Loucy (cell line): ENCODE data around the gene CYB561A3.

ENCODE experiments used
- H2AFZ ChIP-seq: fragments of 200-600 bp; sonication (generic); 2 replicates; pipeline ENCODE4 v1.6.0; 2016; ENCODE audit warnings: antibody characterized with exemption, mild to moderate bottlenecking, low read length, moderate library complexity
- H3F3A ChIP-seq: fragments of 200-600 bp; 2 replicates; pipeline ENCODE4 v1.6.0; 2016; ENCODE audit warnings: antibody characterized with exemption, low read depth, mild to moderate bottlenecking
- H3K27me3 ChIP-seq: fragments of 200-600 bp; sonication (generic); 2 replicates; pipeline ENCODE4 v1.6.1; 2014; ENCODE audit warnings: low read length, mild to moderate bottlenecking; ENCODE audit not compliant: insufficient read depth, poor library complexity, severe bottlenecking
- H3K36me3 ChIP-seq: fragments of 200-600 bp; sonication (generic); 2 replicates; pipeline ENCODE4 v1.6.1; 2016; ENCODE audit warnings: low read length; ENCODE audit not compliant: insufficient read depth
- H3K4me1 ChIP-seq: fragments of 200-600 bp; sonication (generic); 2 replicates; pipeline ENCODE4 v1.5.1; 2014; ENCODE audit warnings: low read length, mild to moderate bottlenecking; ENCODE audit not compliant: insufficient read depth, poor library complexity, severe bottlenecking
- H3K4me2 ChIP-seq: fragments of 200-600 bp; sonication (generic); 2 replicates; pipeline ENCODE4 v1.6.0; 2014; ENCODE audit warnings: antibody characterized with exemption, low read length, low read depth, mild to moderate bottlenecking; ENCODE audit not compliant: poor library complexity, severe bottlenecking
- H3K4me3 ChIP-seq: fragments of 200-600 bp; sonication (generic); 2 replicates; pipeline ENCODE4 v1.5.1; 2014; ENCODE audit warnings: low read length, mild to moderate bottlenecking, mixed read lengths; ENCODE audit not compliant: poor library complexity, severe bottlenecking
- H3K79me2 ChIP-seq: fragments of 200-600 bp; sonication (generic); 2 replicates; pipeline ENCODE4 v1.6.1; 2014; ENCODE audit warnings: low read length; ENCODE audit not compliant: insufficient read depth
- H3K9ac ChIP-seq: fragments of 200-600 bp; sonication (generic); 2 replicates; pipeline ENCODE4 v1.6.0; 2014; ENCODE audit warnings: mild to moderate bottlenecking, low read depth, low read length, moderate library complexity; ENCODE audit not compliant: poor library complexity, severe bottlenecking
- H3K9me2 ChIP-seq: fragments of 200-600 bp; sonication (generic); replicated peaks from 2 replicates; pipeline ENCODE4 v1.6.1; 2016; ENCODE audit warnings: low read depth, low read length, mixed read lengths
- H3K9me3 ChIP-seq: fragments of 200-600 bp; sonication (generic); 2 replicates; pipeline ENCODE4 v1.6.1; 2014; ENCODE audit warnings: mild to moderate bottlenecking, antibody characterized with exemption, low read length, low read depth; ENCODE audit not compliant: insufficient read depth
- H4K20me1 ChIP-seq: fragments of 200-600 bp; sonication (generic); 2 replicates; pipeline ENCODE4 v1.6.0; 2014; ENCODE audit warnings: antibody characterized with exemption, low read length, mild to moderate bottlenecking; ENCODE audit not compliant: insufficient read depth, poor library complexity, severe bottlenecking
- EZH2phosphoT487 ChIP-seq: fragments of 200-600 bp; IDR thresholded peaks from 2 replicates; pipeline ENCODE4 v1.6.1; 2018; ENCODE audit warnings: antibody characterized with exemption, mild to moderate bottlenecking, moderate library complexity, borderline replicate concordance
- TF ChIP-seq, protein P1 (sequence below): fragments of 200-600 bp; sonication (generic); conservative IDR thresholded peaks from 2 replicates; pipeline ENCODE4 v1.5.1; 2014; ENCODE audit warnings: mild to moderate bottlenecking, antibody characterized with exemption, low read length

The CYB561A3 gene

DNA sequence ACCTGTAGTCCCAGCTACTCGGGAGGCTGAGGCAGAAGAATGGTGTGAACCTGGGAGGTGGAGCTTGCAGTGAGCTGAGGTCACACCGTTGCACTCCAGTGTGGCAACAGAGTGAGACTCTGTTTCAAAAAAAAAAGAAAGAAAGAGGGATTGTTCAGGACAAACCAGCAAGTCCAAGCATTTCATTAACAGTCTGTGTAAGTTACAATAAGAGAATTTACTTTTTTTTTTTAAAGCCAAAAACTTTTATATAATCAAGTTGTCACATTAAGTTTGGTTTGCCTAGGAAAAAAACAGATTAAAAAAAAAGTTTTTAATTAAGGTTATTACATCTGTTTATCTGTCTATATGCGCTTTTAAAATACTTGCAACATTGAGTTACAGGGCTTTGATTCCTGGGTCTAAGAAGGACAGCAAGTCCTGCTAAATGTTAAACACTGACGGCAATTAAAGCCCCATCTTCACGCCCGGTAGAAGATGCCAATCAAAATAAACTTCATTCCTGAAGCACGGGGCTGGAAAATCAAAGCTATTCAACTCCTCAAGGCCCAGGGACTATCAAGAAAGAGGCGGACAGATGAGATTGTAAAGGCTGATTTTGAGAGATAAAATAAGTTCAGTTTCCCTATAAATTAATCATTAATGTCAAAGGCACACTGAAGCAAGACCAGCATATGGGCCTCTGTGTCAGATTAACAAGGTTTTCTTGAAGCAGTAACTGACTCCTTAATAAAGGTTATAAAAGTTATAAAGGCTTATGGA lies 11.2 kb upstream of the CYB561A3 start:
- H2AFZ ChIP-seq, result no peak overlapping the region
- peaks cover 20% of the 10 kb centered on the region; the same call in 1 of the 2 replicates for H3K36me3 ChIP-seq
- no peaks in the 10 kb centered on the region for H3K9me3 ChIP-seq
- no peaks in the 10 kb centered on the region for H3K79me2 ChIP-seq
- no peaks in the 10 kb centered on the region for H3K27me3 ChIP-seq
- no peaks in the 10 kb centered on the region for H4K20me1 ChIP-seq
- TF ChIP-seq EZH2phosphoT487, result no peak
- TF ChIP-seq, protein P1, sequence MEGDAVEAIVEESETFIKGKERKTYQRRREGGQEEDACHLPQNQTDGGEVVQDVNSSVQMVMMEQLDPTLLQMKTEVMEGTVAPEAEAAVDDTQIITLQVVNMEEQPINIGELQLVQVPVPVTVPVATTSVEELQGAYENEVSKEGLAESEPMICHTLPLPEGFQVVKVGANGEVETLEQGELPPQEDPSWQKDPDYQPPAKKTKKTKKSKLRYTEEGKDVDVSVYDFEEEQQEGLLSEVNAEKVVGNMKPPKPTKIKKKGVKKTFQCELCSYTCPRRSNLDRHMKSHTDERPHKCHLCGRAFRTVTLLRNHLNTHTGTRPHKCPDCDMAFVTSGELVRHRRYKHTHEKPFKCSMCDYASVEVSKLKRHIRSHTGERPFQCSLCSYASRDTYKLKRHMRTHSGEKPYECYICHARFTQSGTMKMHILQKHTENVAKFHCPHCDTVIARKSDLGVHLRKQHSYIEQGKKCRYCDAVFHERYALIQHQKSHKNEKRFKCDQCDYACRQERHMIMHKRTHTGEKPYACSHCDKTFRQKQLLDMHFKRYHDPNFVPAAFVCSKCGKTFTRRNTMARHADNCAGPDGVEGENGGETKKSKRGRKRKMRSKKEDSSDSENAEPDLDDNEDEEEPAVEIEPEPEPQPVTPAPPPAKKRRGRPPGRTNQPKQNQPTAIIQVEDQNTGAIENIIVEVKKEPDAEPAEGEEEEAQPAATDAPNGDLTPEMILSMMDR, result no peak
- H3K4me3 ChIP-seq, result no peak overlapping the region
- H3K9ac ChIP-seq, result no peak overlapping the region
- no peaks in the 10 kb centered on the region for H3F3A ChIP-seq
- H3K4me1 ChIP-seq, result no peaks in the 10 kb centered on the region
- H3K9me2 ChIP-seq, result no peaks in the 10 kb centered on the region
- H3K4me2 ChIP-seq, result no peak overlapping the region

- Histone ChIP-seq H3K4me2 (no peak overlapping the region), H3K9me2 (no peaks in the 10 kb centered on the region), H3F3A (no peaks in the 10 kb centered on the region), H3K4me3 (no peak overlapping the region), H4K20me1 (no peaks in the 10 kb centered on the region), H3K27me3 (no peaks in the 10 kb centered on the region), H3K9me3 (no peaks in the 10 kb centered on the region), H2AFZ (no peak overlapping the region), H3K36me3 (peaks cover 42% of the 10 kb centered on the region), H3K79me2 (peaks cover 5% of the 10 kb centered on the region; the same call in 1 of the 2 replicates), H3K4me1 (no peaks in the 10 kb centered on the region), H3K9ac (no peak overlapping the region)
- TF ChIP-seq EZH2phosphoT487, result no peak
- TF ChIP-seq, protein P1, result no peak
Observed at GRCh38 chr11:61370349-61371005, 8.8 kb upstream of the CYB561A3 start.

DNA sequence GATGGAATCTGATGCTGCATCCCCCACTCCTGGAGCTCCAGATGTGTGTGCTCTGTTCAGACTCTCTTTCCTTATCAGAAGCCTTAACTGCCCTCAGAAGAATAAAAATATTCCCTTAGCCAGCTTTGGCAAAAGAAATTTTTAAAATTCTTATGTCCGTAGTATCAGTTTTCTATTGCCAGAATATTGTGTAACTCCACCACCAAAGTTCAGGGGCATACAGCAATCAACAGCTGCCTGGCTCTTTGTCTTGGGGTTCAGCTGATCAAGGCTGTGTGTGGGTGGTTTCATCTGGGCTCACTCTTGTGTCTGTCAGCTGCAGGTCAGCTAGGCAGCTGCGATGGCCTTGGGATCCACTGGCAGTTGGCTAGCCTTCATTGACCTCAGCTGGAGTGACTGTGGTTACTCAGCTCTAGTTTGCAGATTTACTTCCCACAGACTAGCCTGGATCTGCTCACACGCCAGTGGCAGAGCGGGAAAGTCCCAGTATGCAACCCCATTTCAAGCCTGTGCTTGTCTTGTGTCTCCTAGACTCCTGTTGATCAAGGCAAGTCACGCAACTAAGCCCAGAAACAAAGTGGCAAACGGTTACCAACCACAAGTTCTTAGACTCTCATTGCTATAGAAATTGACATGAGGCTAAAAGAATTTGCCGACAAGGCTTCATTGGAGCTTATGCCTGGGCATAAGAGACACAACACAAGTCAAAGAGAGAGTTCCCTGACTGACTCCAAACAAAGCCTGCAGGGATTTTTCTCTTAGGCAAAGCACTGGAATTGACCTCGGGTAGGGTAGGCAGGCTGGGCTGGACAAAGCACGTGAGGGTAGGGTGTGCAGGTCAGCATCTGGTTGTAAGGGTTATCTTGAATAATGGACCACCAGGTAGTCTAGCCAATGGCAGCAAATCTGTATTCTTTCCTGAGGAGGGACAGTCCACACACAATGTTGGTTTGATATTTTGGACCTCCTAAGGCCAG lies 8.0 kb upstream of the CYB561A3 start:
- no peak overlapping the region for H3K4me2 ChIP-seq
- H3K4me1 ChIP-seq, result no peaks in the 10 kb centered on the region
- no peak overlapping the region for H3K4me3 ChIP-seq
- no peaks in the 10 kb centered on the region for H3K27me3 ChIP-seq
- H3K79me2 ChIP-seq, result peaks cover 5% of the 10 kb centered on the region; the same call in 1 of the 2 replicates
- no peaks in the 10 kb centered on the region for H4K20me1 ChIP-seq
- TF ChIP-seq, protein P1, result no peak
- no peak for TF ChIP-seq EZH2phosphoT487
- no peaks in the 10 kb centered on the region for H3F3A ChIP-seq
- H3K36me3 ChIP-seq, result peaks cover 45% of the 10 kb centered on the region
- no peaks in the 10 kb centered on the region for H3K9me2 ChIP-seq
- H3K9ac ChIP-seq, result no peak overlapping the region
- no peaks in the 10 kb centered on the region for H3K9me3 ChIP-seq
- H2AFZ ChIP-seq, result no peak overlapping the region
